HG03439 (cell line): ENCODE data around the gene NACC2.
"Not testable (repeated sequence)": the region's sequence is repeated elsewhere in the genome, so short reads cannot be mapped to it uniquely, and the experiment has no call there.

ENCODE experiments used
- ATAC-seq: cut with Tn5 transposase; IDR thresholded peaks from one replicate; pipeline ENCODE4 v1.9.1; 2021; ENCODE audit warnings: mild to moderate bottlenecking, moderate library complexity; ENCODE audit not compliant: unreplicated experiment

The NACC2 gene

GRCh38 chr9:136082496-136083361 is 12.4 kb downstream of the NACC2 start:
- ATAC-seq: no peak

- ATAC-seq: no peak
Measured at GRCh38 chr9:136081826-136082495, 13.1 kb downstream of the NACC2 start.

- ATAC-seq: no peak
Measured at GRCh38 chr9:136081113-136081825, 13.8 kb downstream of the NACC2 start.

GRCh38 chr9:136080716-136081112 is 14.4 kb downstream of the NACC2 start:
- no peak for ATAC-seq

- ATAC-seq: no peak
Measured at GRCh38 chr9:136079916-136080246, 15.2 kb downstream of the NACC2 start.

- no peak for ATAC-seq
Measured at GRCh38 chr9:136079211-136079915, 15.7 kb downstream of the NACC2 start.

- ATAC-seq: no peak
Measured at GRCh38 chr9:136078498-136079011, 16.5 kb downstream of the NACC2 start.

GRCh38 chr9:136078024-136078423 is 17.1 kb downstream of the NACC2 start:
- ATAC-seq: no peak

GRCh38 chr9:136077491-136077890 is 17.6 kb downstream of the NACC2 start:
- no peak for ATAC-seq

- no peak for ATAC-seq
Measured at GRCh38 chr9:136075881-136076678, 19.0 kb downstream of the NACC2 start.

GRCh38 chr9:136075134-136075841 is 19.8 kb downstream of the NACC2 start:
- no peak for ATAC-seq

- ATAC-seq: no peak
Measured at GRCh38 chr9:136074706-136075105, 20.4 kb downstream of the NACC2 start.

GRCh38 chr9:136062657-136063439 is 32.2 kb downstream of the NACC2 start:
- no peak for ATAC-seq

GRCh38 chr9:136061916-136062315 is 33.2 kb downstream of the NACC2 start:
- not testable (repeated sequence) for ATAC-seq

- no peak for ATAC-seq
Measured at GRCh38 chr9:136061405-136061804, 33.7 kb downstream of the NACC2 start.

- ATAC-seq: no peak
Measured at GRCh38 chr9:136060671-136061371, 34.3 kb downstream of the NACC2 start.

- ATAC-seq: no peak
Measured at GRCh38 chr9:136059851-136060670, 35.0 kb downstream of the NACC2 start.
